ENCODE results near the gene ZNF747.

The ZNF747 gene

GRCh38 chr16:30557957-30558788 lies 23.5 kb upstream of the ZNF747 start, which contains the start of gene ZNF764:
ZNF764 (minus strand) TSS chr16:30558374; CDS start chr16:30558182, 192 bp downstream.
- DNase-seq (ENCODE audit: extremely low read depth, low read depth), result peak; percentile 88
- H3K4me3 ChIP-seq (replicated peaks; ENCODE audit: low read depth, low read length), result peak within 1 kb of the TSS; percentile 78
- TF ChIP-seq CTCF (IDR thresholded peaks at IDR 0.05; ENCODE audit: low read depth, low read length, missing control alignments), result no peak

- peak overlapping the region; percentile 78 for H3K4me3 ChIP-seq (replicated peaks; ENCODE audit: low read depth, low read length)
- no peak for TF ChIP-seq CTCF (IDR thresholded peaks at IDR 0.05; ENCODE audit: low read depth, low read length, missing control alignments)
- no peak for DNase-seq (ENCODE audit: extremely low read depth, low read depth)
Measured at GRCh38 chr16:30557707-30557956, 23.0 kb upstream of the ZNF747 start.

- DNase-seq (ENCODE audit: extremely low read depth, low read depth), result no peak
- H3K4me3 ChIP-seq (replicated peaks; ENCODE audit: low read depth, low read length), result no peak overlapping the region
- no peak for TF ChIP-seq CTCF (IDR thresholded peaks at IDR 0.05; ENCODE audit: low read depth, low read length, missing control alignments)
Measured at GRCh38 chr16:30556125-30556473, 21.4 kb upstream of the ZNF747 start.

DNA sequence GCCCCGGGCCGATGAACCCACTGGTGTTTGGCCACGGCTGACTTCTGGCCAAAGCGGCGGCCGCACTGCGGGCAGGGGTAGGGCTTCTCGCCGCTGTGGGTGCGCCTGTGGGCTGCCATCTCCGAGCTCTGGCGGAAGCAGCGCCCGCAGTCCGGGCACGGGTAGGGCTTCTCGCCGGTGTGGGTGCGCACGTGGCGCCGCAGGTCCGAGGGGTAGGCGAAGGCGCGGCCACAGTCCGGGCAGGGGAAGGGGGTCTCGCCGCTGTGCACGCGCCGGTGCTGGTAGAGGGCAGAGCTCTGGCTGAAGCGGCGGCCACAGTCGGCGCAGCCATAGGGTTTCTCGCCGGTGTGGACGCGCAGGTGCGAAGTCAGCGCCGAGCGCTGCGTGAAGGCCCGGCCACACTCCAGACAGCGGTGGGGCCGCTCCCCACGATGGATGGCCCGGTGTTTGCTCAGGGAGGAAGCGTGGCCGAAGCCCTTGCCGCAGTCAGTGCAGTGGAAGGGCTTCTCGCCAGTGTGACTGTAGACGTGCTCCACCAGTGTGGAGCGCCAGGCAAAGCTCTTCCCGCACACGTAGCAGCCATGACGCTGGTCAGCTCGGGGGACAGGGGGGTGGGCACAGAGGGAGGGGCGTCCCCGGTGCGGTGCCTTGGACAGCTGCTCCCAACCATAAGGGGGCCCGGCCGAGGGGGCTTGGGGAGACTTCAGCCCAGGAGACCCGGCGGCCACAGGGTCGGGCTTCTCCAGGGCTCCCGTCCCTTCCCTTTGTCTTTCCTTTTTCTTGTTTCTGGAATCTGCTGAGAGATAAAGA lies 20.9 kb upstream of the ZNF747 start:
- TF ChIP-seq CTCF (IDR thresholded peaks at IDR 0.05; ENCODE audit: low read depth, low read length, missing control alignments), result no peak
- no peak overlapping the region for H3K4me3 ChIP-seq (replicated peaks; ENCODE audit: low read depth, low read length)
- no peak for DNase-seq (ENCODE audit: extremely low read depth, low read depth)

DNA sequence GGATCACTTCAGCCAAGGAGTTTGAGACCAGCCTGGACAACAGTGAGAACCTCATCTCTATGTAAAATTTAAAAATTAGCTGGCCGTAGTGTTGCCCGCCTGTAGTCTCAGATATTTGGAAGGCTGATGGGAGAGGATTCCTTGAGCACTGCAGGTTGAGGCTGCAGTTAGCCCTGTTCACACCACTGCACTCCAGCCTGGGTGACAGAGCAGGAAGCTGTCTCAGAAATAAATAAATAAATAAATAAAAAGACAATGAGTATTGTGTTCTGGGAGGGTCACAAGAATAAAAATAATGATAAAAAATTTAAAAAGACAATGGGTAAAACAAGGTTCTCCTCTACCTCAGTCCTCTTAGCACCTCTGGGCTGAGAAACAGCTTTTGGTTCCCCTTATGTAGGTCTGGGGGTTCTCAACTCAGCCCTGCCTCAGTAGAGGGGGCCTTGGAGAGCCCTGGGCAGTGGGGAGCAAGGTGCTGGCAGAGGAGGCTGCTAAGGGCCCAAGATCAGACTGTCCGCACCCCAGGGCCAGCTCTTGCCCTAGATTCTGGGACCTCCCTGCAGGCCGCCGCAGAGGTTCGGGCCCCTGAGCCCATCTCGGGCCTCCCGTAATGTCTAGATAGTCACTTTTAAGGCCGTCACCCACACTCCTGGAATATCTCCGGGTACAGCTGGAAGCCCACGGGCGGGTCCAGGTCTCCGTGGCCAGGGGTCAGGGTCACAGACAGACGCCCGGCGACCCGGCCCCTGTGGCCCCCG lies 20.1 kb upstream of the ZNF747 start:
- DNase-seq (ENCODE audit: extremely low read depth, low read depth), result no peak
- TF ChIP-seq CTCF (IDR thresholded peaks at IDR 0.05; ENCODE audit: low read depth, low read length, missing control alignments), result no peak
- H3K4me3 ChIP-seq (replicated peaks; ENCODE audit: low read depth, low read length), result no peak overlapping the region

GRCh38 chr16:30553393-30553899 lies 18.8 kb upstream of the ZNF747 start:
- no peak for DNase-seq (ENCODE audit: extremely low read depth, low read depth)
- no peak overlapping the region for H3K4me3 ChIP-seq (replicated peaks; ENCODE audit: low read depth, low read length)
- no peak for TF ChIP-seq CTCF (IDR thresholded peaks at IDR 0.05; ENCODE audit: low read depth, low read length, missing control alignments)

Measured in HFF-Myc (cell line).